Measurements from ENCODE around the gene SPATA2. TPM values are rescaled to one million over a fixed set of nuclear protein-coding genes. Genes with fewer than 3 reads are reported as not detected.
"Not testable (repeated sequence)": the region's sequence is repeated elsewhere in the genome, so short reads cannot be mapped to it uniquely, and the experiment has no call there.

SPATA2 gene
- total RNA-seq, 1 experiment from 2014 or later: 8.3 TPM

DNA sequence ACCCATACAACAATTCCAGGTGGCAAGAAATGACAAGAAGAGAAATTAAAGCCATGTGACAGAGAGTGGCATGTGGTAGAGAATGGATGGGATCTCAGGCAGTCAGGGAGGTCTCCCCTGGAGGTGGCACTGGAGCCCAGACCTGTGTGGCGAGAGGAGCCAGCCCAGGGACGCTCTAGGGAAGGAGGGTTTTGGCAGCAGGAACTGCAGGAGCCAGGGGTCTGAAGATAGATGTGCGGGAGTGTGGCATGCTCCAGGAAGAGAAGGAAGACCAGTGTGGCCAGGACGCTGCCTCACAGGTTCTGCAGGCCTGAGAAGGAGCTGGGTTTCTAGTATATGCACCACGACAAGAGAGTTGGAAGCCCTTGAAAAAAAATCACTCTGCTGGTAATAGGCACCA lies 45.1 kb downstream of the SPATA2 start:
- no peaks in the 10 kb centered on the region for H3K9me3 ChIP-seq (replicated peaks)
- H3K36me3 ChIP-seq: no peaks in the 10 kb centered on the region; the same call in 1 of the 2 replicates
- DNase-seq: no peak
- H3K4me1 ChIP-seq: peaks cover 21% of the 10 kb centered on the region
- no peak overlapping the region for H3K4me3 ChIP-seq
- no peak overlapping the region for H3K27ac ChIP-seq
- no peaks in the 10 kb centered on the region for H3K27me3 ChIP-seq

GRCh38 chr20:49868964-49869363 lies 46.4 kb downstream of the SPATA2 start:
- no peak overlapping the region for H3K4me3 ChIP-seq
- peaks cover 22% of the 10 kb centered on the region for H3K4me1 ChIP-seq
- no peak overlapping the region for H3K27ac ChIP-seq
- H3K27me3 ChIP-seq: no peaks in the 10 kb centered on the region
- no peaks in the 10 kb centered on the region for H3K9me3 ChIP-seq (replicated peaks)
- DNase-seq: no peak
- H3K36me3 ChIP-seq: no peaks in the 10 kb centered on the region

- no peak overlapping the region for H3K4me3 ChIP-seq
- no peaks in the 10 kb centered on the region for H3K9me3 ChIP-seq (replicated peaks)
These were observed 46.8 kb downstream of the SPATA2 start for GRCh38 chr20:49868538-49868937.

DNA sequence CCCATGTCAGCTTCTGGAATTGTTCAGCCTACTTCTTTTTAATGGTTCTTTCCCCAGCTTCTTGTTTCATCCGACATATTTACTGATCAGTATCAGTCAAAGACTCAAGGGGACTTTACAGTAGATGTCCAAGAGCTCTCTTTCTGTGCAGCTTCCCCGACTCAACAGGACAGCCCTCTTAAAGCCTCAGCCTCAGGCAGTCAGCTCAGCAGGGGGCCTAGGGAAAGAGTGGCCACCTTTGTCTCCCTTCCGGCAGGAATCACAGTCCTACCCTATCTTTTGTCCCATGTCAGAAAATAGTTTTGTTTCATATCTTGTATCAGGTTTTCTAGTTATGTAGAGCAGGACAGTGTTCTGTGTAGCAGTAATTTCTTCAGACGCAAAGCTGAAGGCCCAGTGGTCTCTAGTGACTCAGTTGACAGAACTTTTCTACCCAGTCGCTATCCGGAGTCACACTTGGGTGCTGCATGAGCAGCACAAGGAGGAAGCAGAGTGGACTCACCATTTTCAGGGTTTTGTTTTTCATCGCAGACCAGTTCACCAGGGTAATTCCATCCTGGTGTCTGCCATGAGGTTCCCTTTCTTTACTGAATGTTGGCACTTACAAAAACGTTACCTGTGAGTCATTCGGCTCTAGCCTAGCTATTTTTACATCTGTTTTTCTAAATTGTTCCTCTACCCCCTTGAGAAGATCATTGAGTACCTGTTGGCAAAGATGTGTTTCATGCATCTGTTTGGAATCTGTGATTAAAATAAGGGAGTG lies 47.7 kb downstream of the SPATA2 start:
- DNase-seq: peak; percentile 51 to 71
- Histone ChIP-seq H3K9me3 (replicated peaks) (no peaks in the 10 kb centered on the region), H3K27me3 (no peaks in the 10 kb centered on the region), H3K4me1 (peaks cover 22% of the 10 kb centered on the region), H3K4me3 (no peak overlapping the region), H3K36me3 (no peaks in the 10 kb centered on the region; the same call in 1 of the 2 replicates), H3K27ac (no peak overlapping the region)

More at GRCh38 chr20:49868538-49868937, 46.8 kb downstream of the SPATA2 start:
- Histone ChIP-seq H3K27me3 (no peaks in the 10 kb centered on the region), H3K27ac (no peak overlapping the region), H3K36me3 (no peaks in the 10 kb centered on the region), H3K4me1 (peaks cover 22% of the 10 kb centered on the region)
- no peak for DNase-seq

GRCh38 chr20:49866051-49866450 lies 49.3 kb downstream of the SPATA2 start:
- H3K4me3 ChIP-seq: no peak overlapping the region
- DNase-seq: peak in 1 of 2 experiments; percentile 43
- H3K27me3 ChIP-seq: no peaks in the 10 kb centered on the region
- H3K9me3 ChIP-seq (replicated peaks): no peaks in the 10 kb centered on the region
- peaks cover 22% of the 10 kb centered on the region for H3K4me1 ChIP-seq
- peak overlapping the region; percentile 7; the same call in 1 of the 2 replicates for H3K27ac ChIP-seq
- H3K36me3 ChIP-seq: no peaks in the 10 kb centered on the region; the same call in 1 of the 2 replicates

DNA sequence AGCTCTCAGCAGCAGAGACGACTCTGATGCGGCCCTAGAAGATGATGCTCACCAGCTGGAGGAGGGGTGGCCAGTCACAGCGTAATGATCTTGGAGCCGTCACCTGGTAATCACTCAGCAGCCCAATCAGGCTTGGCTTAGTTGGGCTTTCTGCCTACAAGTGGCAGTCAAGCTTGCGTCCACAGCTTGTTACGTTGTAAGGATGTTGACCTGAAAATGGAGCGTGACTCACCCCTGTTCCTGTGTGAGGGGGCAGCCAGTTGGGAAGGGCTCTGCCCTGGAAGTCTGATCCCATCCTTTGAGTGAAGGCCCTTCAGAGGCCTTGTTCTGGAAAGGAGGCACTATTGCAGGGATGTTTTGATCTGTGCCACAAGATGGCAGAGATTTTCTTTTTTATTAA lies 49.8 kb downstream of the SPATA2 start:
- H3K4me1 ChIP-seq: peaks cover 22% of the 10 kb centered on the region
- no peaks in the 10 kb centered on the region for H3K27me3 ChIP-seq
- H3K27ac ChIP-seq: peak overlapping the region; percentile 7; the same call in 1 of the 2 replicates
- no peak for DNase-seq
- no peaks in the 10 kb centered on the region for H3K9me3 ChIP-seq (replicated peaks)
- no peaks in the 10 kb centered on the region; the same call in 1 of the 2 replicates for H3K36me3 ChIP-seq
- H3K4me3 ChIP-seq: no peak overlapping the region

DNA sequence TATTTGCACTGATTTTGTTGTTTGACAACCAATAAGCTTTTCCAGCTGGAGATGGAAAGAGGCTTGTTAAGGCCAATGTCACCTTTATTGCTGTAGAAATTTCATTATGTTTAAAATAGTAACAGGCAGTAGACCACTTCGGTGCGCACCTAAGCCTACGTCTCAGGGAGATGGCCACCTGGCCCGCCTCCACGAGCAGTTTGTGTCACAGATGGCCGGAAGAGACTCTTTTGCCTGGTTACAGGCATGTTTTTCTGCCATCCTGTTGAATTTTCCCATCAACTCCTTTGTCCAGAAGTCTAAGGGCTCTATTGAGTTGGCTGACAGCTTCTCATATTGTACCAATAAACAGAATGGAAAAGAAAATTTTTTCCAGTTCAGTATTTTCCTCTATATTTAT lies 51.7 kb downstream of the SPATA2 start:
- Histone ChIP-seq H3K27ac (no peak overlapping the region), H3K27me3 (no peaks in the 10 kb centered on the region), H3K4me1 (peaks cover 22% of the 10 kb centered on the region), H3K9me3 (replicated peaks) (no peaks in the 10 kb centered on the region), H3K36me3 (no peaks in the 10 kb centered on the region; the same call in 1 of the 2 replicates), H3K4me3 (no peak overlapping the region)
- DNase-seq: no peak

DNA sequence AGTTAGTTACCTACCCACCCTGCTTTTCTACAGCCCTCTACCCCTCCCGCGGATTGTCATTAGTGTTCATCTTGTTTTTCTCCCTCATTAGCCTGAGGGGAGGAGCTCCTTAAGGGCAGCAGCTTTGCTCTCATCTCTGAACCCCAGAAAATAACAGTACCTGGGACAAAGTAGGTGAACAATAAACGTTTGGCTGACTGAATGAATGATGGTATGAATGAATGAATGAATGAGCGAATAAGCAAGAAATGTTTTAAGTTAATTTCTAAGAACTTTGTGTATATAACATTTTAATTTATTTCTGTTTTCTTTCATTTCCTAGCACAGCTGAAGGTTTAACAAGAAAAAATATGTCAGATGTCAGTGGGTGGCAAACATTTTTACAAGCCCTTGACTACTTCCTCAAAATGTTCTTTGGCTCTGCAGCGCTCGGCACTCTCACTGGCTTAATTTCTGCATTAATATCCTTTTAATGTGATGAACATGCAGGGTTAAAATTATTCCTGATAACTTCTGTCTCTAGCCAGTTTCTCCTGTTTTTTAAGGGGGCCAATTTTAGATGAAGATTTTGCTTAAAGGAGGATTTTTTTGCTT lies 52.6 kb downstream of the SPATA2 start:
- no peak for DNase-seq
- H3K27me3 ChIP-seq: no peaks in the 10 kb centered on the region

DNA sequence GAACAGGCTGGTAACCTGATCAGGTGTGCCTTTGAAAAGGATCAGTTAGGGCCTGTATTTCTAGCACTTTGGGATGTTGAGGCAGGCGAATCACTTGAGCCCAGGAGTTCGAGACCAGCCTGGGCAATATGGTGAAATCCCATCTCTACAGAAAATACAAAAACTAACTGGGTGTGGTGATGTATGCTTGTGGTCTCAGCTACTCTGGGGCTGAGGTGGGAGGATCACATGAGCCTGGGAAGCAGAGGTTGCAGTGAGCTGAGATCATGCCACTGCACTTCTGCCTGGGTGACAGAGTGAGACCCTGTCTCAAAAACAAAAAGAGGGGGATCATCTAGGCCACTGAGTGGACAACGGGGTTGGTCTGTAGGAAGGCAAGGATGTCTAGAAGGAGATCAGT lies 54.1 kb downstream of the SPATA2 start:
- peaks cover 11% of the 10 kb centered on the region for H3K4me1 ChIP-seq
- not testable (repeated sequence) for H3K4me3 ChIP-seq; H3K36me3 ChIP-seq; DNase-seq; H3K27me3 ChIP-seq; H3K27ac ChIP-seq; H3K9me3 ChIP-seq (replicated peaks)

More for the DNA sequence above, 52.6 kb downstream of the SPATA2 start:
- H3K9me3 ChIP-seq (replicated peaks): no peaks in the 10 kb centered on the region
- H3K36me3 ChIP-seq: peaks cover 5% of the 10 kb centered on the region
- peaks cover 22% of the 10 kb centered on the region for H3K4me1 ChIP-seq
- no peak overlapping the region for H3K4me3 ChIP-seq
- H3K27ac ChIP-seq: no peak overlapping the region

DNA sequence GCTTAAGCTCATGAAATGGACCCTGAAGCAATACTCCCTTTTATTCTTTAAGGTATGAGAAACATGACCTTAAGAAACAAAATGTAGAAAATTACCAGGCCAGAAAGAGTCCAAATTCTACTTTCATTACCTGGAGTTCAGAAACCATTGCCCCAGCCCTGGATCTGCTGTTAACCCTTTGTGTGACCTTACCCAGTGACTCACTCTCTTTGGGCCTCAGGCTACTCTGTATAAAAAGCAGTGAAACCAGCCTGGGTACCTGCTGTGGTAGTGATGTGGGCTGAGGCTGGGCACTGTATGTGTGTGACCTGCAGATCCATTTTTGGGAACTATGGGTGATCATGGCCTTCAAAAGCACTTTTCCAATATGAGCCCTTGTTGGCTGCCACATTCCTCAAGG lies 55.5 kb downstream of the SPATA2 start:
- no peaks in the 10 kb centered on the region for H3K27me3 ChIP-seq
- no peaks in the 10 kb centered on the region for H3K9me3 ChIP-seq (replicated peaks)
- H3K36me3 ChIP-seq: peaks cover 11% of the 10 kb centered on the region

GRCh38 chr20:49859011-49859410 lies 56.3 kb downstream of the SPATA2 start:
- Histone ChIP-seq H3K4me1 (no peaks in the 10 kb centered on the region), H3K27ac (no peak overlapping the region), H3K36me3 (peaks cover 11% of the 10 kb centered on the region), H3K9me3 (replicated peaks) (no peaks in the 10 kb centered on the region), H3K27me3 (no peaks in the 10 kb centered on the region), H3K4me3 (no peak overlapping the region)
- no peak for DNase-seq

More for the DNA sequence above, 55.5 kb downstream of the SPATA2 start:
- no peak for DNase-seq
- Histone ChIP-seq H3K4me1 (no peaks in the 10 kb centered on the region), H3K27ac (no peak overlapping the region), H3K4me3 (no peak overlapping the region)

DNA sequence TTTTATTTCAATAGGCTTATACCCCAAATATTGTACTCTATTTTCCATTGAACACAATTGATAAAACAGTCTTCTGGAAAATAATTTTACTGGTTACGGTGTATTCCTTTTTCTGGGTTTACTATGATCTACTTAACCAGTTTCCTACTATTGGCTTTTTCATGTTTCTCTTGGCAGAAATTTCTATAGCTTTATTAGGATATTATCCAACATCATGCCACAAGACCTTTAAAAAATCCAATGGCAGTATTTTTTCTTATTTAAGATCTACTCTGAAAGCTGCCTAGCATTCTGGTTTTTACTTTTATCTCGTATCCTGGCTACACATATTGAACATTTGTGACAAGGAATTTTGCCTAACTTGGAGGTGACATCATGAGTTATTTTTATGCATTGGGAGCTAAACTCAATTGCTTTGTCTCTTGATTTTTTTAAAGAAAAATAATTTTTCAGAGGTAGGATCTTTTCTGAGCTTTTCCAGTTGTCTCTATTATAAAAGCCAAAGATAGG lies 57.2 kb downstream of the SPATA2 start:
- DNase-seq: no peak
- Histone ChIP-seq H3K4me3 (no peak overlapping the region), H3K27me3 (no peaks in the 10 kb centered on the region), H3K9me3 (replicated peaks) (no peaks in the 10 kb centered on the region), H3K27ac (no peak overlapping the region), H3K36me3 (peaks cover 11% of the 10 kb centered on the region), H3K4me1 (no peaks in the 10 kb centered on the region)

DNA sequence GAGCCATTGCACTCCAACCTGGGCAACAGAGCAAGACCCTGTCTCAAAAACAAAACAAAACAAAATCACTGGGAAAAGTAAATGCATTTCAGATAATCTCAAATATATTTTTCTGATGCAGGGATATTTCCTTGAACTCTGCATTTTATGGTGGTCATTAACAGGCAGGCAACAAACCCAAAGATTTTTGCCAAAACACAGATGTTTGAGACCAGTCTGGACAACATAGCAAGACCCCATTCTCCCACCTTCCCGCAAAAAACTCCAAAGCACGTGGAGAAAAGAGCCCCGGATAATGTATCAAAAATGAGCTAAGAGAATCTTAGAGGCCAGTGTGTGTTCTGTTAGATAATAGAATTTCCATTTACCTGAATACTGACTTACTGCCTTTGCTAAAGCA lies 58.4 kb downstream of the SPATA2 start:
- Histone ChIP-seq H3K4me1 (no peaks in the 10 kb centered on the region), H3K27ac (no peak overlapping the region), H3K9me3 (replicated peaks) (no peaks in the 10 kb centered on the region), H3K4me3 (no peak overlapping the region), H3K36me3 (peaks cover 11% of the 10 kb centered on the region; the same call in 1 of the 2 replicates), H3K27me3 (no peaks in the 10 kb centered on the region)
- DNase-seq: no peak

- Histone ChIP-seq H3K4me3 (no peak overlapping the region), H3K4me1 (no peaks in the 10 kb centered on the region), H3K27ac (no peak overlapping the region), H3K36me3 (peaks cover 11% of the 10 kb centered on the region; the same call in 1 of the 2 replicates), H3K27me3 (no peaks in the 10 kb centered on the region), H3K9me3 (replicated peaks) (no peaks in the 10 kb centered on the region)
- DNase-seq: no peak
These were observed 61.0 kb downstream of the SPATA2 start for GRCh38 chr20:49854190-49854875.

GRCh38 chr20:49853640-49854039 lies 61.7 kb downstream of the SPATA2 start:
- Histone ChIP-seq H3K4me1 (no peaks in the 10 kb centered on the region), H3K4me3 (no peak overlapping the region), H3K27me3 (no peaks in the 10 kb centered on the region), H3K36me3 (peaks cover 11% of the 10 kb centered on the region; the same call in 1 of the 2 replicates), H3K9me3 (replicated peaks) (no peaks in the 10 kb centered on the region), H3K27ac (no peak overlapping the region)
- DNase-seq: no peak
